NK-92 treated with Interleukin-12 subunit alpha and Interleukin-12 subunit beta, amount 100 ng/mL, for 24 hours (cell line): ENCODE measurements around the gene ADGRL3.

Experiments used
- DNase-seq: peaks from one replicate; lab custom pipeline; 2025; lab: John Stamatoyannopoulos, UW

Gene ADGRL3

GRCh38 chr4:61277785-61278760 lies 77.9 kb downstream of the ADGRL3 start:
- no peak for DNase-seq

- DNase-seq, result no peak
These were observed 92.2 kb downstream of the ADGRL3 start for GRCh38 chr4:61292322-61292721.

GRCh38 chr4:61293707-61294400 lies 93.7 kb downstream of the ADGRL3 start:
- DNase-seq, result no peak

GRCh38 chr4:61294936-61295335 lies 94.8 kb downstream of the ADGRL3 start:
- DNase-seq, result no peak

- DNase-seq, result no peak
These were observed 96.0 kb downstream of the ADGRL3 start for GRCh38 chr4:61296144-61296543.

GRCh38 chr4:61298178-61298740 lies 98.1 kb downstream of the ADGRL3 start:
- no peak for DNase-seq

GRCh38 chr4:61299316-61299715 lies 99.2 kb downstream of the ADGRL3 start:
- no peak for DNase-seq

GRCh38 chr4:61300266-61300844 lies 100.2 kb downstream of the ADGRL3 start:
- no peak for DNase-seq

- DNase-seq, result no peak
These were observed 101.1 kb downstream of the ADGRL3 start for GRCh38 chr4:61301271-61301670.

- DNase-seq, result no peak
These were observed 107.9 kb downstream of the ADGRL3 start for GRCh38 chr4:61308033-61308432.

GRCh38 chr4:61309616-61310015 lies 109.5 kb downstream of the ADGRL3 start:
- DNase-seq, result no peak

- DNase-seq, result no peak
These were observed 112.4 kb downstream of the ADGRL3 start for GRCh38 chr4:61312526-61312925.

GRCh38 chr4:61318431-61318830 lies 118.3 kb downstream of the ADGRL3 start:
- DNase-seq, result no peak

GRCh38 chr4:61319156-61319555 lies 119.0 kb downstream of the ADGRL3 start:
- DNase-seq, result no peak

- DNase-seq, result no peak
These were observed 120.0 kb downstream of the ADGRL3 start for GRCh38 chr4:61320154-61320553.

GRCh38 chr4:61320631-61321030 lies 120.5 kb downstream of the ADGRL3 start:
- no peak for DNase-seq

- no peak for DNase-seq
These were observed 132.6 kb downstream of the ADGRL3 start for GRCh38 chr4:61332693-61333092.

GRCh38 chr4:61333490-61333889 lies 133.4 kb downstream of the ADGRL3 start:
- DNase-seq, result no peak

- no peak for DNase-seq
These were observed 135.2 kb downstream of the ADGRL3 start for GRCh38 chr4:61335241-61335763.

GRCh38 chr4:61336488-61336887 lies 136.4 kb downstream of the ADGRL3 start:
- no peak for DNase-seq

- no peak for DNase-seq
These were observed 136.8 kb downstream of the ADGRL3 start for GRCh38 chr4:61336916-61337315.

- no peak for DNase-seq
These were observed 141.9 kb downstream of the ADGRL3 start for GRCh38 chr4:61342061-61342460.
